Ovary (tissue), 3 donors: ENCODE data around the gene ZNF208.

ENCODE experiments used
- CTCF ChIP-seq, 3 donors: fragments of 450-650 bp in 2 of 3; fragments of 200-600 bp in 1 of 3; IDR thresholded peaks; one replicate each; pipeline versions ENCODE4 v1.5.1 to v1.8.0; 2016 to 2022; ENCODE audit warnings: antibody characterized with exemption in 3 of 3, mild to moderate bottlenecking in 1 of 3
- EP300 ChIP-seq: sonication (generic); formaldehyde crosslinking; IDR thresholded peaks from one replicate; pipeline ENCODE4 v1.6.1; 2017; ENCODE audit warnings: antibody characterized with exemption
- POLR2A ChIP-seq: fragments of 450-650 bp; IDR thresholded peaks from one replicate; pipeline ENCODE4 v1.6.1; 2017; ENCODE audit warnings: antibody characterized with exemption, mild to moderate bottlenecking, moderate library complexity
- donor health status: DM: no; HTN: no; CAD: no.

DNA sequence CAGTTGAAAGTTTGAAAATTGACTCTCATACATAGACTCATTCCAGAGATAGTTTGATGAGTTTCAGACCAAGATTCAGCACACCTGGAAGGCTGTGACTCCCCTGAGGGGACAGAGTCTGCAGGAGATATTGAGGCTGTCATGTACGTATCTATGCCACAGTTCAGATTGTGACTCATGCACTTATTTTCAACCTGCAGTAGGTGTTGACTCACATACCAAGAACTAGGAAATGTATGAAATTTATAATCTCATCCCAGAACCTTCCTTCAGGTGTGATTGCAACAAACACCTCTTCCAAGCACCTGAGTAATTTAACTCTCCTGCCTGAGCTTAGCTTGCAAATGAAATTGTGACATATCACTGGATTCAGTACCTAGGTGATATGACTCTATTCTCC lies 110.3 kb downstream of the ZNF208 start:
- no peak for TF ChIP-seq CTCF (IDR thresholded peaks at IDR 0.05)
- TF ChIP-seq EP300: no peak
- no peak for TF ChIP-seq POLR2A
